Effector memory CD8-positive, alpha-beta T cell (primary cell): ENCODE data around the gene POFUT1.
"Not testable (repeated sequence)": the region's sequence is repeated elsewhere in the genome, so short reads cannot be mapped to it uniquely, and the experiment has no call there.

ENCODE experiments used
- ATAC-seq: fragments of 150-1000 bp; cut with Tn5 transposase; replicated peaks from 2 replicates; pipeline ENCODE4 v1.10.0; 2021; ENCODE audit warnings: mild to moderate bottlenecking, moderate library complexity
- DNase-seq, 3 experiments: peaks; one replicate each; pipeline ENCODE4 v3.0.0; 2021
- H3K27ac Mint-ChIP-seq, 2 donors: one replicate each; pipeline ENCODE4 v1.8.0; 2022; ENCODE audit warnings: mild to moderate bottlenecking in 2 of 2, mixed read lengths in 2 of 2, moderate library complexity in 2 of 2
- H3K27me3 Mint-ChIP-seq, 2 donors: one replicate each; pipeline ENCODE4 v1.8.0; 2022; ENCODE audit warnings: mixed read lengths in 2 of 2
- H3K36me3 Mint-ChIP-seq: one replicate; pipeline ENCODE4 v1.8.0; 2022; ENCODE audit warnings: mild to moderate bottlenecking, moderate library complexity, mixed read lengths; ENCODE audit not compliant: insufficient read depth
- H3K4me1 Mint-ChIP-seq, 2 donors: one replicate each; pipeline ENCODE4 v1.8.0; 2022; ENCODE audit warnings: low read depth in 2 of 2, mixed read lengths in 2 of 2
- H3K4me3 Mint-ChIP-seq, 2 donors: one replicate each; pipeline ENCODE4 v1.8.0; 2022; ENCODE audit warnings: mild to moderate bottlenecking in 2 of 2, mixed read lengths in 2 of 2, moderate library complexity in 2 of 2
- H3K9me3 Mint-ChIP-seq, 2 donors: one replicate each; pipeline ENCODE4 v1.8.0; 2022; ENCODE audit warnings: mixed read lengths in 2 of 2

Gene POFUT1

GRCh38 chr20:32271620-32272019 lies 63.9 kb downstream of the POFUT1 start:
- DNase-seq: no peak
- Mint-ChIP-seq H3K27ac (no peak overlapping the region), H3K9me3 (no peaks in the 10 kb centered on the region), H3K27me3 (peaks cover 0 to 6% of the 10 kb centered on the region in 2 donors), H3K4me1 (peaks cover 5 to 8% of the 10 kb centered on the region in 2 donors), H3K4me3 (no peak overlapping the region), H3K36me3 (peaks cover 9% of the 10 kb centered on the region)
- no peak for ATAC-seq

- Mint-ChIP-seq H3K9me3 (no peaks in the 10 kb centered on the region), H3K27me3 (peaks cover 0 to 6% of the 10 kb centered on the region in 2 donors), H3K27ac (no peak overlapping the region), H3K4me3 (no peak overlapping the region), H3K4me1 (peaks cover 15 to 22% of the 10 kb centered on the region in 2 donors), H3K36me3 (peaks cover 14% of the 10 kb centered on the region)
- DNase-seq (no peak), ATAC-seq (no peak)
These were observed 66.7 kb downstream of the POFUT1 start for GRCh38 chr20:32274359-32274758.

GRCh38 chr20:32275163-32275562 lies 67.5 kb downstream of the POFUT1 start:
- not testable (repeated sequence) for H3K27me3 Mint-ChIP-seq, DNase-seq, H3K27ac Mint-ChIP-seq, H3K4me3 Mint-ChIP-seq, H3K9me3 Mint-ChIP-seq, ATAC-seq
- Mint-ChIP-seq H3K4me1 (peaks cover 15 to 22% of the 10 kb centered on the region in 2 donors), H3K36me3 (peaks cover 17% of the 10 kb centered on the region)

GRCh38 chr20:32277361-32278198 lies 69.9 kb downstream of the POFUT1 start, which contains the start of gene KIF3B:
TSS of gene KIF3B (plus strand) at chr20:32277651. CDS start at chr20:32309778, 32,127 bp downstream.
- DNase-seq (peak; percentile 80 to 84 (median 80)), ATAC-seq (peak; percentile 96)
- Mint-ChIP-seq H3K4me3 (peak within 1 kb of the TSS; percentile 83 to 85), H3K4me1 (peaks cover 25 to 30% of the 10 kb centered on the region in 2 donors), H3K27me3 (peaks cover 0 to 4% of the 10 kb centered on the region in 2 donors), H3K9me3 (no peaks in the 10 kb centered on the region), H3K27ac (peak within 1 kb of the TSS; percentile 89 to 91), H3K36me3 (peaks cover 28% of the 10 kb centered on the region)

GRCh38 chr20:32278199-32278643 lies 70.5 kb downstream of the POFUT1 start:
- H3K27ac Mint-ChIP-seq: peak overlapping the region; percentile 89 to 91
- peak overlapping the region; percentile 83 to 85 for H3K4me3 Mint-ChIP-seq
- DNase-seq (peak in 1 of 3 experiments; percentile 6), ATAC-seq (peak; percentile 20)
- H3K27me3 Mint-ChIP-seq: no peaks in the 10 kb centered on the region
- H3K9me3 Mint-ChIP-seq: no peaks in the 10 kb centered on the region
- H3K36me3 Mint-ChIP-seq: peaks cover 28% of the 10 kb centered on the region
- peaks cover 26 to 30% of the 10 kb centered on the region in 2 donors for H3K4me1 Mint-ChIP-seq

- ATAC-seq (no peak), DNase-seq (no peak)
- H3K4me3 Mint-ChIP-seq: no peak overlapping the region
- peak overlapping the region; percentile 10 to 81 for H3K27ac Mint-ChIP-seq
- H3K36me3 Mint-ChIP-seq: peaks cover 19% of the 10 kb centered on the region
- H3K9me3 Mint-ChIP-seq: no peaks in the 10 kb centered on the region
- H3K27me3 Mint-ChIP-seq: no peaks in the 10 kb centered on the region
- H3K4me1 Mint-ChIP-seq: peaks cover 43 to 46% of the 10 kb centered on the region in 2 donors
These were observed 74.0 kb downstream of the POFUT1 start for GRCh38 chr20:32281711-32282110.

GRCh38 chr20:32282461-32282860 lies 74.8 kb downstream of the POFUT1 start:
- Mint-ChIP-seq H3K9me3 (no peaks in the 10 kb centered on the region), H3K27ac (peak overlapping the region; percentile 10 to 81), H3K4me3 (no peak overlapping the region), H3K4me1 (peaks cover 40 to 43% of the 10 kb centered on the region in 2 donors), H3K27me3 (no peaks in the 10 kb centered on the region), H3K36me3 (peaks cover 15% of the 10 kb centered on the region)
- ATAC-seq (no peak), DNase-seq (no peak)

GRCh38 chr20:32285082-32285620 lies 77.5 kb downstream of the POFUT1 start:
- no peaks in the 10 kb centered on the region for H3K27me3 Mint-ChIP-seq
- no peaks in the 10 kb centered on the region for H3K9me3 Mint-ChIP-seq
- peaks cover 39 to 42% of the 10 kb centered on the region in 2 donors for H3K4me1 Mint-ChIP-seq
- peak overlapping the region; percentile 62 to 73 for H3K4me3 Mint-ChIP-seq
- ATAC-seq: peak; percentile 23
- DNase-seq: no peak
- H3K36me3 Mint-ChIP-seq: peaks cover 11% of the 10 kb centered on the region
- peak overlapping the region; percentile 78 to 93 for H3K27ac Mint-ChIP-seq

GRCh38 chr20:32285621-32286371 lies 78.1 kb downstream of the POFUT1 start:
- DNase-seq (peak; percentile 26 to 42 (median 41)), ATAC-seq (peak; percentile 94)
- peaks cover 8% of the 10 kb centered on the region for H3K36me3 Mint-ChIP-seq
- no peaks in the 10 kb centered on the region for H3K9me3 Mint-ChIP-seq
- peaks cover 40 to 45% of the 10 kb centered on the region in 2 donors for H3K4me1 Mint-ChIP-seq
- H3K27me3 Mint-ChIP-seq: no peaks in the 10 kb centered on the region
- peak overlapping the region; percentile 78 to 93 for H3K27ac Mint-ChIP-seq
- H3K4me3 Mint-ChIP-seq: peak overlapping the region; percentile 62 to 73

- H3K36me3 Mint-ChIP-seq: peaks cover 5% of the 10 kb centered on the region
- H3K4me1 Mint-ChIP-seq: peaks cover 31 to 36% of the 10 kb centered on the region in 2 donors
These were observed 79.6 kb downstream of the POFUT1 start for GRCh38 chr20:32287231-32287638.

More at GRCh38 chr20:32287231-32287638, 79.6 kb downstream of the POFUT1 start:
- DNase-seq (no peak), ATAC-seq (no peak)
- H3K4me3 Mint-ChIP-seq: no peak overlapping the region
- peak overlapping the region in 1 of 2 donors; percentile 29 for H3K27ac Mint-ChIP-seq
- no peaks in the 10 kb centered on the region for H3K27me3 Mint-ChIP-seq
- H3K9me3 Mint-ChIP-seq: no peaks in the 10 kb centered on the region
